CD14-positive monocyte (primary cell): ENCODE data around the gene KDM6A. TPM values are rescaled to one million over a fixed set of nuclear protein-coding genes. Genes with fewer than 3 reads are reported as not detected.
A peak's percentile ranks its signal among the peaks of the same experiment; 100 is the strongest.

Experiments used
- DNase-seq, 3 donors: peaks; one replicate each; pipeline ENCODE4 v3.0.0-alpha.2; 2011 to 2022
- H2AFZ ChIP-seq: 2 replicates; pipeline ENCODE4 v1.6.0; 2012; ENCODE audit warnings: mild to moderate bottlenecking, low read depth, low read length, inconsistent platforms; ENCODE audit not compliant: insufficient read depth, poor library complexity, severe bottlenecking
- H3K27ac ChIP-seq, 2 donors: 1 replicate in 1 of 2; 2 replicates in 1 of 2; pipeline ENCODE4 v1.5.1; 2012 to 2013; ENCODE audit warnings: low read length in 2 of 2, control low read depth in 1 of 2, inconsistent platforms in 1 of 2, low read depth in 1 of 2, mild to moderate bottlenecking in 1 of 2
- H3K27me3 ChIP-seq, 2 donors: one replicate each; pipeline versions ENCODE4 v1.6.0 to v1.6.1; 2011 to 2013; ENCODE audit warnings: low read length in 2 of 2; ENCODE audit not compliant: control insufficient read depth in 2 of 2, insufficient read depth in 2 of 2
- H3K36me3 ChIP-seq, 2 donors: replicated peaks in 1 of 2; 1 replicate in 1 of 2; 2 replicates in 1 of 2; pipeline versions ENCODE4 v1.5.1 to v1.6.1; 2012 to 2013; ENCODE audit warnings: low read length in 2 of 2, control low read depth in 1 of 2, inconsistent platforms in 1 of 2, mild to moderate bottlenecking in 1 of 2; ENCODE audit not compliant: insufficient read depth in 2 of 2, control insufficient read depth in 1 of 2
- H3K4me1 ChIP-seq, 2 donors: 1 replicate in 1 of 2; 2 replicates in 1 of 2; pipeline versions ENCODE4 v1.5.1 to v1.6.1; 2012 to 2013; ENCODE audit warnings: low read length in 2 of 2, control low read depth in 1 of 2, inconsistent platforms in 1 of 2, mild to moderate bottlenecking in 1 of 2, moderate library complexity in 1 of 2; ENCODE audit not compliant: insufficient read depth in 2 of 2, control insufficient read depth in 1 of 2
- H3K4me2 ChIP-seq: replicated peaks from 2 replicates; pipeline ENCODE3; 2012; ENCODE audit warnings: low read length, moderate library complexity, mild to moderate bottlenecking; ENCODE audit not compliant: poor library complexity, severe bottlenecking; ENCODE audit errors: extremely low read depth
- H3K4me3 ChIP-seq, 3 experiments: fragments of 200-600 bp in 1 of 3; sonication (generic) in 1 of 3; replicated peaks in 1 of 3; 1 replicate in 2 of 3; 2 replicates in 1 of 3; pipeline ENCODE4 v1.5.1; 2011 to 2013; ENCODE audit warnings: low read length in 3 of 3, mild to moderate bottlenecking in 3 of 3, control low read depth in 2 of 3, low read depth in 2 of 3, inconsistent platforms in 1 of 3, moderate library complexity in 1 of 3
- H3K79me2 ChIP-seq: 2 replicates; pipeline ENCODE4 v1.6.0; 2012; ENCODE audit warnings: mild to moderate bottlenecking, control low read depth, inconsistent platforms, low read length, moderate library complexity; ENCODE audit not compliant: insufficient read depth
- H3K9ac ChIP-seq: 2 replicates; pipeline ENCODE4 v1.6.0; 2017; ENCODE audit warnings: low read length, mild to moderate bottlenecking; ENCODE audit not compliant: insufficient read depth, poor library complexity, severe bottlenecking
- H3K9me3 ChIP-seq, 2 donors: replicated peaks in 1 of 2; 1 replicate in 1 of 2; 2 replicates in 1 of 2; pipeline versions ENCODE4 v1.5.1 to v1.6.1; 2012 to 2013; ENCODE audit warnings: low read length in 2 of 2, control low read depth in 1 of 2; ENCODE audit not compliant: control insufficient read depth in 1 of 2, insufficient read depth in 1 of 2
- H4K20me1 ChIP-seq: 2 replicates; pipeline ENCODE4 v1.6.0; 2012; ENCODE audit warnings: mild to moderate bottlenecking, low read length, control low read depth, moderate library complexity; ENCODE audit not compliant: insufficient read depth
- H3K27ac Mint-ChIP-seq, 7 donors: one replicate each; pipeline ENCODE4 v1.8.0; 2020; ENCODE audit warnings: mild to moderate bottlenecking in 7 of 7, mixed read lengths in 7 of 7, moderate library complexity in 6 of 7, inconsistent platforms in 2 of 7
- H3K27me3 Mint-ChIP-seq, 3 donors: one replicate each; pipeline ENCODE4 v1.8.0; 2021 to 2022; ENCODE audit warnings: low read depth in 3 of 3, mild to moderate bottlenecking in 3 of 3, mixed read lengths in 3 of 3, moderate library complexity in 3 of 3, inconsistent platforms in 1 of 3
- H3K36me3 Mint-ChIP-seq, 2 donors: one replicate each; pipeline ENCODE4 v1.8.0; 2020; ENCODE audit warnings: mixed read lengths in 2 of 2, inconsistent platforms in 1 of 2, mild to moderate bottlenecking in 1 of 2
- H3K4me1 Mint-ChIP-seq: one replicate; pipeline ENCODE4 v1.8.0; 2020; ENCODE audit warnings: mild to moderate bottlenecking, mixed read lengths
- H3K4me3 Mint-ChIP-seq, 2 donors: one replicate each; pipeline ENCODE4 v1.8.0; 2020; ENCODE audit warnings: mild to moderate bottlenecking in 2 of 2, mixed read lengths in 2 of 2, moderate library complexity in 1 of 2
- H3K9me3 Mint-ChIP-seq, 7 donors: one replicate each; pipeline ENCODE4 v1.8.0; 2020 to 2022; ENCODE audit warnings: mixed read lengths in 7 of 7, mild to moderate bottlenecking in 6 of 7, moderate library complexity in 6 of 7, inconsistent platforms in 2 of 7
- WGBS: methylation state at CpG from one replicate; pipeline ENCODE4 v1.1.5; 2013; ENCODE audit warnings: missing lambda C conversion rate; ENCODE audit not compliant: insufficient coverage; 5-methylcytosine and 5-hydroxymethylcytosine counted together
- intact Hi-C, 2 donors: fragments of 100-400 bp; cut with micrococcal nuclease; formaldehyde crosslinking; loops; one replicate each; pipeline versions ENCODE4 v1.15.0 to v1.15.1; 2023
- polyA plus RNA-seq, 3 donors: library from polyadenylated mRNA; depleted of rRNA in 1 of 3; unstranded in 2 of 3; stranded (reverse) in 1 of 3; fragments of 300-500 nt in 2 of 3; fragments of >200 nt in 1 of 3; fragmentation: Illumina TruSeq in 2 of 3; gene quantifications; 1 replicate in 2 of 3; 2 replicates in 1 of 3; pipeline ENCODE4 v1.2.3, GENCODE V29; 2012 to 2021
- TF ChIP-seq, protein P1 (sequence below): fragments of 200-600 bp; IDR thresholded peaks from one replicate; pipeline ENCODE4 v1.8.0; 2022; ENCODE audit warnings: antibody characterized with exemption, mild to moderate bottlenecking

The KDM6A gene
- polyA plus RNA-seq, 3 donors = 7.6 to 35.0 (median 13.8) TPM

GRCh38 chrX:44945736-44946135 lies 72.7 kb downstream of the KDM6A start:
- DNase-seq = peak; percentile 9 to 12 (median 10)
- Histone ChIP-seq H3K9me3 (peaks cover 0 to 6% of the 10 kb centered on the region in 2 donors), H3K27me3 (no peaks in the 10 kb centered on the region), H2AFZ (no peak overlapping the region), H3K4me3 (no peak overlapping the region), H3K9ac (no peak overlapping the region), H4K20me1 (peaks cover 100% of the 10 kb centered on the region), H3K4me2 (no peak overlapping the region), H3K79me2 (peaks cover 100% of the 10 kb centered on the region), H3K36me3 (no peaks in the 10 kb centered on the region), H3K4me1 (no peaks in the 10 kb centered on the region), H3K27ac (no peak overlapping the region)
- no CpG with 5 or more reads among the region's 4 CpGs for WGBS
- Mint-ChIP-seq H3K27me3 (no peaks in the 10 kb centered on the region), H3K27ac (peak overlapping the region in 1 of 7 donors; percentile 56), H3K4me3 (no peak overlapping the region), H3K4me1 (peaks cover 11% of the 10 kb centered on the region), H3K36me3 (peaks cover 0 to 12% of the 10 kb centered on the region in 2 donors), H3K9me3 (peaks cover 0 to 19% (median 5%) of the 10 kb centered on the region in 7 donors)
- intact Hi-C loops = no loop called here
- TF ChIP-seq, protein P1, sequence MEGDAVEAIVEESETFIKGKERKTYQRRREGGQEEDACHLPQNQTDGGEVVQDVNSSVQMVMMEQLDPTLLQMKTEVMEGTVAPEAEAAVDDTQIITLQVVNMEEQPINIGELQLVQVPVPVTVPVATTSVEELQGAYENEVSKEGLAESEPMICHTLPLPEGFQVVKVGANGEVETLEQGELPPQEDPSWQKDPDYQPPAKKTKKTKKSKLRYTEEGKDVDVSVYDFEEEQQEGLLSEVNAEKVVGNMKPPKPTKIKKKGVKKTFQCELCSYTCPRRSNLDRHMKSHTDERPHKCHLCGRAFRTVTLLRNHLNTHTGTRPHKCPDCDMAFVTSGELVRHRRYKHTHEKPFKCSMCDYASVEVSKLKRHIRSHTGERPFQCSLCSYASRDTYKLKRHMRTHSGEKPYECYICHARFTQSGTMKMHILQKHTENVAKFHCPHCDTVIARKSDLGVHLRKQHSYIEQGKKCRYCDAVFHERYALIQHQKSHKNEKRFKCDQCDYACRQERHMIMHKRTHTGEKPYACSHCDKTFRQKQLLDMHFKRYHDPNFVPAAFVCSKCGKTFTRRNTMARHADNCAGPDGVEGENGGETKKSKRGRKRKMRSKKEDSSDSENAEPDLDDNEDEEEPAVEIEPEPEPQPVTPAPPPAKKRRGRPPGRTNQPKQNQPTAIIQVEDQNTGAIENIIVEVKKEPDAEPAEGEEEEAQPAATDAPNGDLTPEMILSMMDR = peak; percentile 40

DNA sequence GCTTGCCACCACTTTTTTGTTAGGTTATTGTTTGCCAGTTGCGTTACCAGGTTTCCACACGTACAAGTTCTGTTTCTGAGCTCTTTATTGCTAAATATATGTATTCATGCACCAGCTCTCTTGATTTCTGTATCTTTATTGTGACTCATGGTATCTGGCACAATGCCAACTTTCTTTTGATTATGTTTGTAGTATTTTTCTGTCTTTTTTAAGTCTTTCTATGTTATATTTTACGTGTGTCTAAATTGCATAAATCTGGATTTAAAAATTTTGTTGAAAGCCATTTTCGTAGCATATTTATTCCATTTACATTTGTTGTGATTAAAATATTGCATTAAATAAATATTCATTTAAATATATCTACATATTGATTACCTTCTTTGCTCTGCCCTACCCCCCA lies 73.8 kb downstream of the KDM6A start:
- Mint-ChIP-seq H3K27me3 (no peaks in the 10 kb centered on the region), H3K4me3 (no peak overlapping the region), H3K9me3 (peaks cover 0 to 17% (median 4%) of the 10 kb centered on the region in 7 donors), H3K4me1 (peaks cover 19% of the 10 kb centered on the region), H3K27ac (no peak overlapping the region), H3K36me3 (peaks cover 0 to 12% of the 10 kb centered on the region in 2 donors)
- peak; percentile 7 to 17 (median 17) for DNase-seq
- H3K27ac ChIP-seq = no peak overlapping the region
- no peak overlapping the region for H3K4me2 ChIP-seq
- no peaks in the 10 kb centered on the region for H3K36me3 ChIP-seq
- intact Hi-C loops = no loop called here
- TF ChIP-seq, protein P1 = no peak
- H3K9ac ChIP-seq = no peak overlapping the region
- H3K79me2 ChIP-seq = peaks cover 100% of the 10 kb centered on the region
- peaks cover 0 to 6% of the 10 kb centered on the region in 2 donors for H3K9me3 ChIP-seq
- no peak overlapping the region for H2AFZ ChIP-seq
- H3K27me3 ChIP-seq = no peaks in the 10 kb centered on the region
- WGBS = no CpG with 5 or more reads among the region's 4 CpGs
- H3K4me3 ChIP-seq = no peak overlapping the region
- H4K20me1 ChIP-seq = peaks cover 100% of the 10 kb centered on the region
- no peaks in the 10 kb centered on the region for H3K4me1 ChIP-seq
